Measurements from ENCODE around the gene CEP41.

- TF ChIP-seq CTCF (IDR thresholded peaks at IDR 0.05), result no peak
- TF ChIP-seq POLR2A (IDR thresholded peaks at IDR 0.05), result no peak
These were observed 61.3 kb downstream of the CEP41 start for GRCh38 chr7:130379532-130379920.
